ENCODE data around the gene FMNL3. TPM values are rescaled to one million over a fixed set of nuclear protein-coding genes. Genes with fewer than 3 reads are reported as not detected.

Gene FMNL3
- polyA plus RNA-seq, result 1 to 10 TPM; 1.4 to 1.7 TPM

GRCh38 chr12:49707128-49707811, at the start of gene FMNL3:
TSS of gene FMNL3 (minus strand) at chr12:49707405. CDS start at chr12:49707180, 225 bp downstream.
- Histone ChIP-seq H3K9me3 (ENCODE audit: control insufficient read depth in 2 of 2, insufficient read depth in 1 of 2, low read depth in 1 of 2, low read length in 1 of 2) (no peaks in the 10 kb centered on the region), H3K36me3 (ENCODE audit: control insufficient read depth in 2 of 2, insufficient read depth in 2 of 2, low read length in 1 of 2) (no peaks in the 10 kb centered on the region), H3K27me3 (ENCODE audit: control insufficient read depth in 1 of 2, insufficient read depth in 2 of 2, low read length in 2 of 2) (no peaks in the 10 kb centered on the region), H3K27ac (ENCODE audit: low read depth in 2 of 2, low read length in 1 of 2) (peak within 1 kb of the TSS; percentile 66 to 73), H3K4me3 (ENCODE audit: low read depth in 1 of 2, low read length in 2 of 2) (peak within 1 kb of the TSS; percentile 57 to 62), H3K4me1 (ENCODE audit: control insufficient read depth in 2 of 2, insufficient read depth in 2 of 2, low read length in 1 of 2) (peaks cover 2 to 3% of the 10 kb centered on the region in 2 donors)
- 0 to 1% methylated on average over 64 to 93 of the region's 93 CpGs for WGBS, 2 donors

- Histone ChIP-seq H3K27me3 (ENCODE audit: control insufficient read depth in 1 of 2, insufficient read depth in 2 of 2, low read length in 2 of 2) (no peaks in the 10 kb centered on the region), H3K9me3 (ENCODE audit: control insufficient read depth in 2 of 2, insufficient read depth in 1 of 2, low read depth in 1 of 2, low read length in 1 of 2) (no peaks in the 10 kb centered on the region), H3K27ac (ENCODE audit: low read depth in 2 of 2, low read length in 1 of 2) (no peak overlapping the region), H3K36me3 (ENCODE audit: control insufficient read depth in 2 of 2, insufficient read depth in 2 of 2, low read length in 1 of 2) (peaks cover 13 to 14% of the 10 kb centered on the region in 2 donors), H3K4me1 (ENCODE audit: control insufficient read depth in 2 of 2, insufficient read depth in 2 of 2, low read length in 1 of 2) (peaks cover 2 to 3% of the 10 kb centered on the region in 2 donors), H3K4me3 (ENCODE audit: low read depth in 1 of 2, low read length in 2 of 2) (no peak overlapping the region)
- WGBS, 2 donors, result 24 to 27% methylated on average over 1 of the region's 1 CpG
These were observed 43.8 kb upstream of the FMNL3 start for GRCh38 chr12:49750996-49751393.

- peaks cover 2 to 3% of the 10 kb centered on the region in 2 donors for H3K4me1 ChIP-seq (ENCODE audit: control insufficient read depth in 2 of 2, insufficient read depth in 2 of 2, low read length in 1 of 2)
- 58 to 62% methylated on average over 8 of the region's 8 CpGs for WGBS, 2 donors
- H3K36me3 ChIP-seq (ENCODE audit: control insufficient read depth in 2 of 2, insufficient read depth in 2 of 2, low read length in 1 of 2), result peaks cover 13% of the 10 kb centered on the region in 2 donors
- H3K4me3 ChIP-seq (ENCODE audit: low read depth in 1 of 2, low read length in 2 of 2), result no peak overlapping the region
- H3K9me3 ChIP-seq (ENCODE audit: control insufficient read depth in 2 of 2, insufficient read depth in 1 of 2, low read depth in 1 of 2, low read length in 1 of 2), result no peaks in the 10 kb centered on the region
- peak overlapping the region; percentile 20 to 49 for H3K27ac ChIP-seq (ENCODE audit: low read depth in 2 of 2, low read length in 1 of 2)
- H3K27me3 ChIP-seq (ENCODE audit: control insufficient read depth in 1 of 2, insufficient read depth in 2 of 2, low read length in 2 of 2), result no peaks in the 10 kb centered on the region
These were observed 43.1 kb upstream of the FMNL3 start for GRCh38 chr12:49750027-49750995.

GRCh38 chr12:49748800-49749199, 41.6 kb upstream of the FMNL3 start:
- Histone ChIP-seq H3K4me1 (ENCODE audit: control insufficient read depth in 2 of 2, insufficient read depth in 2 of 2, low read length in 1 of 2) (peaks cover 2 to 3% of the 10 kb centered on the region in 2 donors), H3K36me3 (ENCODE audit: control insufficient read depth in 2 of 2, insufficient read depth in 2 of 2, low read length in 1 of 2) (peaks cover 7 to 13% of the 10 kb centered on the region in 2 donors)

GRCh38 chr12:49748306-49748705, 41.1 kb upstream of the FMNL3 start:
- Histone ChIP-seq H3K4me1 (ENCODE audit: control insufficient read depth in 2 of 2, insufficient read depth in 2 of 2, low read length in 1 of 2) (peaks cover 2 to 3% of the 10 kb centered on the region in 2 donors), H3K27ac (ENCODE audit: low read depth in 2 of 2, low read length in 1 of 2) (no peak overlapping the region), H3K9me3 (ENCODE audit: control insufficient read depth in 2 of 2, insufficient read depth in 1 of 2, low read depth in 1 of 2, low read length in 1 of 2) (no peaks in the 10 kb centered on the region), H3K27me3 (ENCODE audit: control insufficient read depth in 1 of 2, insufficient read depth in 2 of 2, low read length in 2 of 2) (no peaks in the 10 kb centered on the region), H3K4me3 (ENCODE audit: low read depth in 1 of 2, low read length in 2 of 2) (no peak overlapping the region), H3K36me3 (ENCODE audit: control insufficient read depth in 2 of 2, insufficient read depth in 2 of 2, low read length in 1 of 2) (peaks cover 4 to 10% of the 10 kb centered on the region in 2 donors)
- 35 to 47% methylated on average over 1 of the region's 1 CpG for WGBS, 2 donors

More at GRCh38 chr12:49748800-49749199, 41.6 kb upstream of the FMNL3 start:
- Histone ChIP-seq H3K9me3 (ENCODE audit: control insufficient read depth in 2 of 2, insufficient read depth in 1 of 2, low read depth in 1 of 2, low read length in 1 of 2) (no peaks in the 10 kb centered on the region), H3K4me3 (ENCODE audit: low read depth in 1 of 2, low read length in 2 of 2) (no peak overlapping the region), H3K27me3 (ENCODE audit: control insufficient read depth in 1 of 2, insufficient read depth in 2 of 2, low read length in 2 of 2) (no peaks in the 10 kb centered on the region), H3K27ac (ENCODE audit: low read depth in 2 of 2, low read length in 1 of 2) (no peak overlapping the region)
- WGBS, 2 donors, result 50 to 60% methylated on average over 3 of the region's 3 CpGs

- WGBS, 2 donors, result 50 to 59% methylated on average over 3 of the region's 3 CpGs
- H3K36me3 ChIP-seq (ENCODE audit: control insufficient read depth in 2 of 2, insufficient read depth in 2 of 2, low read length in 1 of 2), result peaks cover 0 to 2% of the 10 kb centered on the region in 2 donors
These were observed 37.2 kb upstream of the FMNL3 start for GRCh38 chr12:49744363-49744885.

GRCh38 chr12:49741882-49742620, 34.8 kb upstream of the FMNL3 start:
- H3K9me3 ChIP-seq (ENCODE audit: control insufficient read depth in 2 of 2, insufficient read depth in 1 of 2, low read depth in 1 of 2, low read length in 1 of 2), result no peaks in the 10 kb centered on the region
- H3K27me3 ChIP-seq (ENCODE audit: control insufficient read depth in 1 of 2, insufficient read depth in 2 of 2, low read length in 2 of 2), result no peaks in the 10 kb centered on the region
- H3K4me3 ChIP-seq (ENCODE audit: low read depth in 1 of 2, low read length in 2 of 2), result peak overlapping the region; percentile 67 to 80
- WGBS, 2 donors, result 0 to 1% methylated on average over 35 of the region's 35 CpGs
- H3K4me1 ChIP-seq (ENCODE audit: control insufficient read depth in 2 of 2, insufficient read depth in 2 of 2, low read length in 1 of 2), result no peaks in the 10 kb centered on the region
- H3K27ac ChIP-seq (ENCODE audit: low read depth in 2 of 2, low read length in 1 of 2), result peak overlapping the region; percentile 98 to 100
- H3K36me3 ChIP-seq (ENCODE audit: control insufficient read depth in 2 of 2, insufficient read depth in 2 of 2, low read length in 1 of 2), result no peaks in the 10 kb centered on the region

More at GRCh38 chr12:49744363-49744885, 37.2 kb upstream of the FMNL3 start:
- Histone ChIP-seq H3K4me1 (ENCODE audit: control insufficient read depth in 2 of 2, insufficient read depth in 2 of 2, low read length in 1 of 2) (peaks cover 0 to 3% of the 10 kb centered on the region in 2 donors), H3K27ac (ENCODE audit: low read depth in 2 of 2, low read length in 1 of 2) (no peak overlapping the region), H3K27me3 (ENCODE audit: control insufficient read depth in 1 of 2, insufficient read depth in 2 of 2, low read length in 2 of 2) (no peaks in the 10 kb centered on the region), H3K9me3 (ENCODE audit: control insufficient read depth in 2 of 2, insufficient read depth in 1 of 2, low read depth in 1 of 2, low read length in 1 of 2) (no peaks in the 10 kb centered on the region), H3K4me3 (ENCODE audit: low read depth in 1 of 2, low read length in 2 of 2) (no peak overlapping the region)

GRCh38 chr12:49740930-49741881, 34.0 kb upstream of the FMNL3 start, which contains the start of gene TMBIM6:
TSS of gene TMBIM6 (plus strand) at chr12:49741557. CDS start at chr12:49752494, 10,937 bp downstream.
- 4% methylated on average over 47 to 50 of the region's 50 CpGs for WGBS, 2 donors
- Histone ChIP-seq H3K4me3 (ENCODE audit: low read depth in 1 of 2, low read length in 2 of 2) (peak within 1 kb of the TSS; percentile 67 to 80), H3K27me3 (ENCODE audit: control insufficient read depth in 1 of 2, insufficient read depth in 2 of 2, low read length in 2 of 2) (no peaks in the 10 kb centered on the region), H3K27ac (ENCODE audit: low read depth in 2 of 2, low read length in 1 of 2) (peak within 1 kb of the TSS; percentile 98 to 100), H3K9me3 (ENCODE audit: control insufficient read depth in 2 of 2, insufficient read depth in 1 of 2, low read depth in 1 of 2, low read length in 1 of 2) (no peaks in the 10 kb centered on the region), H3K36me3 (ENCODE audit: control insufficient read depth in 2 of 2, insufficient read depth in 2 of 2, low read length in 1 of 2) (no peaks in the 10 kb centered on the region), H3K4me1 (ENCODE audit: control insufficient read depth in 2 of 2, insufficient read depth in 2 of 2, low read length in 1 of 2) (no peaks in the 10 kb centered on the region)
